B cell (primary cell): ENCODE results near the gene MIPOL1. TPM values are rescaled to one million over a fixed set of nuclear protein-coding genes. Genes with fewer than 3 reads are reported as not detected.

Source experiments
- ATAC-seq: fragments of 200-7000 bp; cut with Tn5 transposase; one replicate; pipeline ENCODE4 v1.10.0; 2021; ENCODE audit warnings: low read depth, mild to moderate bottlenecking, moderate number of reproducible peaks, moderate library complexity
- CTCF ChIA-PET: fragments of 350-600 bp; sonication (Branson Sonifier 250); formaldehyde crosslinking; loops from one replicate; lab custom pipeline; 2021; ENCODE audit warnings: antibody characterized with exemption, inconsistent platforms; lab: Charles Lee
- POLR2A ChIA-PET: fragments of 350-600 bp; sonication (Branson Sonifier 250); formaldehyde crosslinking; loops from one replicate; lab custom pipeline; 2021; ENCODE audit warnings: antibody characterized with exemption; lab: Charles Lee
- DNase-seq: peaks from one replicate; pipeline ENCODE4 v3.0.0; 2013
- H2AFZ ChIP-seq: 2 replicates; pipeline ENCODE4 v1.6.1; 2012; ENCODE audit warnings: mild to moderate bottlenecking, low read depth, low read length; ENCODE audit not compliant: insufficient read depth, poor library complexity, severe bottlenecking
- H3K27ac ChIP-seq, 2 donors: 1 replicate in 1 of 2; 2 replicates in 1 of 2; pipeline ENCODE4 v1.5.1; 2012 to 2013; ENCODE audit warnings: low read length in 2 of 2, mild to moderate bottlenecking in 2 of 2, moderate library complexity in 1 of 2
- H3K27me3 ChIP-seq, 4 experiments: fragments of 200-600 bp in 1 of 4; sonication (generic) in 1 of 4; replicated peaks in 1 of 4; 1 replicate in 2 of 4; 2 replicates in 2 of 4; pipeline versions ENCODE4 v1.6.1 to v1.7.0; 2013 to 2016; ENCODE audit warnings: low read length in 3 of 4, mild to moderate bottlenecking in 2 of 4, mixed read lengths in 1 of 4, moderate library complexity in 1 of 4; ENCODE audit not compliant: insufficient read depth in 4 of 4, control insufficient read depth in 3 of 4; ENCODE audit errors: control extremely low read depth in 1 of 4
- H3K36me3 ChIP-seq, 2 experiments: replicated peaks in 1 of 2; 1 replicate in 1 of 2; 2 replicates in 1 of 2; pipeline versions ENCODE4 v1.6.1 to v1.7.1; 2013; ENCODE audit warnings: low read length in 1 of 2; ENCODE audit not compliant: insufficient read depth in 2 of 2, control insufficient read depth in 1 of 2; ENCODE audit errors: control extremely low read depth in 1 of 2, extremely low read depth in 1 of 2
- H3K4me1 ChIP-seq, 2 donors: fragments of 200-600 bp in 1 of 2; sonication (generic) in 1 of 2; 1 replicate in 1 of 2; 2 replicates in 1 of 2; pipeline versions ENCODE4 v1.5.1 to v1.6.1; 2013 to 2017; ENCODE audit warnings: low read length in 2 of 2; ENCODE audit not compliant: control insufficient read depth in 2 of 2, insufficient read depth in 2 of 2
- H3K4me2 ChIP-seq: replicated peaks from 2 replicates; pipeline ENCODE3; 2012; ENCODE audit warnings: mild to moderate bottlenecking, low read depth, low read length; ENCODE audit not compliant: poor library complexity, severe bottlenecking
- H3K4me3 ChIP-seq, 5 experiments: fragments of 200-600 bp in 1 of 5; sonication (generic) in 1 of 5; 1 replicate in 3 of 5; 2 replicates in 2 of 5; pipeline versions ENCODE4 v1.5.1 to v1.7.0; 2011 to 2016; ENCODE audit warnings: low read length in 4 of 5, mild to moderate bottlenecking in 4 of 5, low read depth in 2 of 5, control low read depth in 1 of 5, moderate library complexity in 1 of 5; ENCODE audit not compliant: insufficient read depth in 1 of 5; ENCODE audit errors: control extremely low read depth in 1 of 5, extremely low read depth in 1 of 5
- H3K79me2 ChIP-seq: fragments of 200-600 bp; sonication (generic); one replicate; pipeline ENCODE4 v1.6.0; 2016; ENCODE audit warnings: low read length; ENCODE audit not compliant: control insufficient read depth, insufficient read depth
- H3K9ac ChIP-seq: fragments of 200-600 bp; sonication (generic); 2 replicates; pipeline ENCODE4 v1.6.1; 2017; ENCODE audit warnings: mild to moderate bottlenecking, low read length, moderate library complexity
- H3K9me3 ChIP-seq, 3 donors: one replicate each; pipeline versions ENCODE4 v1.6.1 to v1.7.1; 2013; ENCODE audit warnings: low read length in 2 of 3; ENCODE audit not compliant: control insufficient read depth in 2 of 3, insufficient read depth in 1 of 3; ENCODE audit errors: control extremely low read depth in 1 of 3
- H4K20me1 ChIP-seq: 2 replicates; pipeline ENCODE4 v1.6.0; 2012; ENCODE audit warnings: mild to moderate bottlenecking, low read length; ENCODE audit not compliant: insufficient read depth, control insufficient read depth, poor library complexity, severe bottlenecking
- H3K27ac Mint-ChIP-seq: one replicate; pipeline ENCODE4 v1.8.0; 2021; ENCODE audit warnings: mixed read lengths
- H3K27me3 Mint-ChIP-seq: one replicate; pipeline ENCODE4 v1.8.0; 2021; ENCODE audit warnings: mixed read lengths
- H3K4me1 Mint-ChIP-seq: one replicate; pipeline ENCODE4 v1.8.0; 2021; ENCODE audit warnings: mixed read lengths
- H3K4me3 Mint-ChIP-seq: one replicate; pipeline ENCODE4 v1.8.0; 2021; ENCODE audit warnings: mixed read lengths
- H3K9me3 Mint-ChIP-seq: one replicate; pipeline ENCODE4 v1.8.0; 2022; ENCODE audit warnings: mixed read lengths; ENCODE audit not compliant: insufficient read depth
- EZH2 ChIP-seq: IDR thresholded peaks from 2 replicates; pipeline ENCODE4 v1.6.1; 2012; ENCODE audit warnings: borderline replicate concordance, low read depth, mild to moderate bottlenecking, moderate library complexity, low read length; ENCODE audit not compliant: insufficient read depth, poor library complexity, severe bottlenecking
- WGBS: methylation state at CpG from one replicate; pipeline ENCODE4 v1.1.5; 2013; ENCODE audit warnings: missing lambda C conversion rate; ENCODE audit not compliant: insufficient coverage; 5-methylcytosine and 5-hydroxymethylcytosine counted together
- intact Hi-C: fragments of 100-400 bp; cut with micrococcal nuclease; formaldehyde crosslinking; loops from one replicate; pipeline ENCODE4 v1.10.0; 2022
- polyA plus RNA-seq: library from polyadenylated mRNA; depleted of rRNA; stranded (reverse); fragments of >200 nt; gene quantifications from 2 replicates; pipeline ENCODE4 v1.2.3, GENCODE V29; 2012
- total RNA-seq, 2 donors: library from RNA; stranded (reverse); fragments of 120-200 nt in 1 of 2; gene quantifications; 1 replicate in 1 of 2; 2 replicates in 1 of 2; pipeline versions ENCODE4 v1.2.3 to v1.2.4, GENCODE V29; 2013 to 2022
- TF ChIP-seq, protein P1 (sequence below): fragments of 200-600 bp; IDR thresholded peaks from one replicate; pipeline ENCODE4 v1.8.0; 2022; ENCODE audit warnings: antibody characterized with exemption, mild to moderate bottlenecking

MIPOL1 gene
- total and polyA plus RNA-seq, 2 donors (not counting 1 experiment from before 2014, with no cell fraction given), result 0.17 TPM; not detected in 1

DNA sequence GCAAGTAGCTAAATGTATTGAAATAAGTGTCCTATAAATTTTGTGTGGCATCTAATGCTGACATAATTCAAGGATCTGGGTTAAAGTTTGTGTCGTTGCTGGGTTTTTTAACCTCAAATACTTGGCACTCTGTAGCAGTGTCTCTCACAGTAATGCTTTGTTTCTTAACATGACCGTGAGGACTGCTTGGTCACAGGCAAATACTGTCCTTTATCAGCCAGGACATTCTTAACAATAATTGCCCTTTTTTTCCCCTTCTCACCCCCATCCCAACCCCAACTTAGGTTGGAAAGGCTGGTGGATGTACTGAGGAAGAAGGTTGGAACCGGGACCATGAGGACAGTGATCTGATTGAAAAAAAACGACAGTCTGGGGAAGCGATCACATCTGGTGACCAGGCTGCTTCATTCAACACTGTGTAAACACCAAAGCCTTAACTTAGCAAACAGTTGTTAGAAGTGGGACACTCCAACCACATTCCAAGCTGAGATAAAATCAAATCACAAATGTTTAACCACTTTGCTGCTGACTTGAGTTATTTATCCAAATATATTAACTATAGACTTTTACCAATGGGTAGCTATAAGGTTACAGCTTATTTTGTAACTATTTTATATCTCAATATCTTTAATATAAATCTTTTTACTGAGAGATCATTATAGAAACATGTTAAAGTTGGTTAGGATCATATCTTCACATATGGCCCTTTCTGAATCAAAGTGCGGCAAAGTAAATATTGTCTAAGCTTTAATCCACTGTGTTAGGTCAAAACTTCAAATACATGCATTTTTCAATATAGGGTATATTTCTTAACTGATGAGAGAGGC is 349.1 kb downstream of the MIPOL1 start:
- ChIA-PET CTCF (no interaction called here), POLR2A (no interaction called here)
- Mint-ChIP-seq H3K9me3 (no peaks in the 10 kb centered on the region), H3K4me1 (no peaks in the 10 kb centered on the region), H3K4me3 (no peak overlapping the region), H3K27me3 (no peaks in the 10 kb centered on the region), H3K27ac (no peak overlapping the region)
- ATAC-seq, result no peak
- H2AFZ ChIP-seq, result no peak overlapping the region
- H4K20me1 ChIP-seq, result no peaks in the 10 kb centered on the region
- intact Hi-C loops, result no loop called here
- 83% methylated on average over 3 of the region's 6 CpGs for WGBS
- no peaks in the 10 kb centered on the region for H3K79me2 ChIP-seq
- DNase-seq, result no peak
- no peak overlapping the region for H3K4me2 ChIP-seq
- H3K36me3 ChIP-seq, result no peaks in the 10 kb centered on the region
- H3K27me3 ChIP-seq, result no peaks in the 10 kb centered on the region
- no peaks in the 10 kb centered on the region for H3K4me1 ChIP-seq
- TF ChIP-seq, protein P1, sequence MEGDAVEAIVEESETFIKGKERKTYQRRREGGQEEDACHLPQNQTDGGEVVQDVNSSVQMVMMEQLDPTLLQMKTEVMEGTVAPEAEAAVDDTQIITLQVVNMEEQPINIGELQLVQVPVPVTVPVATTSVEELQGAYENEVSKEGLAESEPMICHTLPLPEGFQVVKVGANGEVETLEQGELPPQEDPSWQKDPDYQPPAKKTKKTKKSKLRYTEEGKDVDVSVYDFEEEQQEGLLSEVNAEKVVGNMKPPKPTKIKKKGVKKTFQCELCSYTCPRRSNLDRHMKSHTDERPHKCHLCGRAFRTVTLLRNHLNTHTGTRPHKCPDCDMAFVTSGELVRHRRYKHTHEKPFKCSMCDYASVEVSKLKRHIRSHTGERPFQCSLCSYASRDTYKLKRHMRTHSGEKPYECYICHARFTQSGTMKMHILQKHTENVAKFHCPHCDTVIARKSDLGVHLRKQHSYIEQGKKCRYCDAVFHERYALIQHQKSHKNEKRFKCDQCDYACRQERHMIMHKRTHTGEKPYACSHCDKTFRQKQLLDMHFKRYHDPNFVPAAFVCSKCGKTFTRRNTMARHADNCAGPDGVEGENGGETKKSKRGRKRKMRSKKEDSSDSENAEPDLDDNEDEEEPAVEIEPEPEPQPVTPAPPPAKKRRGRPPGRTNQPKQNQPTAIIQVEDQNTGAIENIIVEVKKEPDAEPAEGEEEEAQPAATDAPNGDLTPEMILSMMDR, result no peak
- no peak for TF ChIP-seq EZH2
- H3K4me3 ChIP-seq, result no peak overlapping the region
- no peaks in the 10 kb centered on the region for H3K9me3 ChIP-seq
- no peak overlapping the region for H3K9ac ChIP-seq
- H3K27ac ChIP-seq, result no peak overlapping the region

DNA sequence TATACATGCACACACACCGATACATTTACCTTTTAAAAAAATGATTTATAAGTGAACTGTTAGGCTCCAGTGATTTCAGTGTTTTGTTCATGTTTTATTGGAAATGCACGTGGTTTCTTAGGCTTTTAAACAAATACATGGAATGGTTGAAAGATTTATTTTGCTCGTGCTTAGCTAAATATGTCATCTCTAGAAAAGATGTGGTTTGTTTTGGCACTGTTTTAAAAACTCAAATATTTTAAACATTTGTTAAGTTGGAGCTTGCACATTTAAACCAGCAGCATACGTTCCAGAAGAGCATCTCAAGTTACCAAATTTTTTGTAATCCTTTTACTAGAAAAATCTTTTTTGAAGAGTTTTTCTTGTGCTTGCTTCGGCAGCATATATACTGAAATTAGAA is 352.8 kb downstream of the MIPOL1 start:
- Histone ChIP-seq H2AFZ (no peak overlapping the region), H3K9ac (no peak overlapping the region), H3K9me3 (peaks cover 0 to 7% (median 0%) of the 10 kb centered on the region in 3 donors), H3K79me2 (no peaks in the 10 kb centered on the region), H3K4me3 (no peak overlapping the region), H3K4me2 (no peak overlapping the region), H3K27me3 (no peaks in the 10 kb centered on the region), H3K4me1 (no peaks in the 10 kb centered on the region), H3K36me3 (no peaks in the 10 kb centered on the region), H3K27ac (no peak overlapping the region), H4K20me1 (no peaks in the 10 kb centered on the region)
- intact Hi-C loops, result no loop called here
- ATAC-seq (no peak), DNase-seq (no peak)
- no peak for TF ChIP-seq EZH2
- TF ChIP-seq, protein P1, result no peak
- CTCF ChIA-PET, result no interaction called here
- H3K4me1 Mint-ChIP-seq, result no peaks in the 10 kb centered on the region
- WGBS, result no CpG with 5 or more reads among the region's 5 CpGs
- no peaks in the 10 kb centered on the region for H3K9me3 Mint-ChIP-seq
- H3K4me3 Mint-ChIP-seq, result no peak overlapping the region
- POLR2A ChIA-PET, result no interaction called here
- no peaks in the 10 kb centered on the region for H3K27me3 Mint-ChIP-seq
- H3K27ac Mint-ChIP-seq, result no peak overlapping the region
